ENCODE results near the gene CAMK1D.

DNA sequence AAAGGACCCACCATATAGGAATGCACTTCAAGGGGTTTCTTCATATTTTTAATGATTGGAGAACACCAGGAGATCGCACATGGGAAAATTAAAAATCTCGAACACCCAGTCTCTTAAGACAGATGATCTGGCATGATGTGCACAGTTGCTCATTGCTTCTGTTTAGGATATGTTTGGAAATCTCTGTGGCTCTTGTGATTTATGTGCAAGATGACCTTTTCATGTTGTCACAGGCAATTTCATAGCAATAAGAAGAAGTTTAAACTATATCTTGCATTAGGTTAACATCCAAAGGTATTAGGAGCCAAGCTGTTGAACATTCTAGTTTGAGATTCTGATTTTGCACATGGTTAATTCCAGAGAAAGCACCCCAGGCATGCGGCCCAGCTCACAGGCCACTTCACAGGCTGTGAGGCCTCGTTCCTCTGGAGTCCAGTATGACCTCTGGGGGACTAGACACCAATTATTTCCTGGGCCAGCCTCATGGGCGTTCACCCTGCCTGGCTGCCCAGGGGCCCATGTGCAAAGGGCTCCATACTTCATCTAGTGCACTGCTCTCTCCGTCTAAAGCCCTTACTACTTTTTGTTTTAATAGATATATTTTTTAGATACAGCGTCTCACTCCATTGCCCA is 28.4 kb downstream of the CAMK1D start:
- no peak for TF ChIP-seq POLR2A (IDR thresholded peaks at IDR 0.05)
- TF ChIP-seq, protein P1, sequence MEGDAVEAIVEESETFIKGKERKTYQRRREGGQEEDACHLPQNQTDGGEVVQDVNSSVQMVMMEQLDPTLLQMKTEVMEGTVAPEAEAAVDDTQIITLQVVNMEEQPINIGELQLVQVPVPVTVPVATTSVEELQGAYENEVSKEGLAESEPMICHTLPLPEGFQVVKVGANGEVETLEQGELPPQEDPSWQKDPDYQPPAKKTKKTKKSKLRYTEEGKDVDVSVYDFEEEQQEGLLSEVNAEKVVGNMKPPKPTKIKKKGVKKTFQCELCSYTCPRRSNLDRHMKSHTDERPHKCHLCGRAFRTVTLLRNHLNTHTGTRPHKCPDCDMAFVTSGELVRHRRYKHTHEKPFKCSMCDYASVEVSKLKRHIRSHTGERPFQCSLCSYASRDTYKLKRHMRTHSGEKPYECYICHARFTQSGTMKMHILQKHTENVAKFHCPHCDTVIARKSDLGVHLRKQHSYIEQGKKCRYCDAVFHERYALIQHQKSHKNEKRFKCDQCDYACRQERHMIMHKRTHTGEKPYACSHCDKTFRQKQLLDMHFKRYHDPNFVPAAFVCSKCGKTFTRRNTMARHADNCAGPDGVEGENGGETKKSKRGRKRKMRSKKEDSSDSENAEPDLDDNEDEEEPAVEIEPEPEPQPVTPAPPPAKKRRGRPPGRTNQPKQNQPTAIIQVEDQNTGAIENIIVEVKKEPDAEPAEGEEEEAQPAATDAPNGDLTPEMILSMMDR (IDR thresholded peaks at IDR 0.05), result no peak
